CD4-positive, alpha-beta memory T cell (primary cell): ENCODE measurements around the gene TMEM135. TPM values are rescaled to one million over a fixed set of nuclear protein-coding genes. Genes with fewer than 3 reads are reported as not detected.

Experiments
- CTCF ChIA-PET: fragments of 350-600 bp; sonication (Branson Sonifier 250); formaldehyde crosslinking; loops from one replicate; lab custom pipeline; 2021; ENCODE audit warnings: inconsistent platforms; ENCODE audit not compliant: partially characterized antibody; lab: Charles Lee
- POLR2A ChIA-PET: fragments of 350-600 bp; sonication (Branson Sonifier 250); formaldehyde crosslinking; loops from one replicate; lab custom pipeline; 2021; ENCODE audit not compliant: partially characterized antibody; lab: Charles Lee
- DNase-seq, 5 donors: peaks; one replicate each; pipeline versions ENCODE4 v3.0.0 to v3.0.0-alpha.2; 2020 to 2022; ENCODE audit warnings: mixed read lengths in 1 of 5
- H3K27ac ChIP-seq: one replicate; pipeline ENCODE4 v1.7.0; 2013; ENCODE audit warnings: low read depth, low read length
- H3K27me3 ChIP-seq: 2 replicates; pipeline ENCODE4 v1.7.0; 2013; ENCODE audit warnings: mild to moderate bottlenecking, low read length, moderate library complexity; ENCODE audit not compliant: insufficient read depth
- H3K36me3 ChIP-seq: 2 replicates; pipeline ENCODE4 v1.7.0; 2013; ENCODE audit warnings: mild to moderate bottlenecking, low read length, moderate library complexity; ENCODE audit not compliant: insufficient read depth
- H3K4me1 ChIP-seq: 2 replicates; pipeline ENCODE4 v1.7.0; 2013; ENCODE audit warnings: mild to moderate bottlenecking, low read length, moderate library complexity; ENCODE audit not compliant: insufficient read depth
- H3K4me3 ChIP-seq, 2 donors: one replicate each; pipeline ENCODE4 v1.7.0; 2013; ENCODE audit warnings: low read length in 2 of 2, mild to moderate bottlenecking in 1 of 2
- H3K9me3 ChIP-seq, 2 donors: one replicate each; pipeline ENCODE4 v1.7.0; 2013; ENCODE audit warnings: low read length in 2 of 2, control low read depth in 1 of 2; ENCODE audit not compliant: control insufficient read depth in 1 of 2
- H3K27ac Mint-ChIP-seq, 7 donors: one replicate each; pipeline ENCODE4 v1.8.0; 2020 to 2021; ENCODE audit warnings: mixed read lengths in 7 of 7, mild to moderate bottlenecking in 6 of 7, inconsistent platforms in 3 of 7, moderate library complexity in 3 of 7
- H3K27me3 Mint-ChIP-seq, 2 donors: one replicate each; pipeline ENCODE4 v1.8.0; 2020 to 2021; ENCODE audit warnings: mixed read lengths in 2 of 2
- H3K36me3 Mint-ChIP-seq, 2 donors: one replicate each; pipeline ENCODE4 v1.8.0; 2020 to 2021; ENCODE audit warnings: mixed read lengths in 2 of 2, inconsistent platforms in 1 of 2, mild to moderate bottlenecking in 1 of 2
- H3K4me1 Mint-ChIP-seq, 4 donors: one replicate each; pipeline ENCODE4 v1.8.0; 2020 to 2021; ENCODE audit warnings: mixed read lengths in 4 of 4, mild to moderate bottlenecking in 1 of 4
- H3K4me3 Mint-ChIP-seq, 8 donors: one replicate each; pipeline ENCODE4 v1.8.0; 2020 to 2021; ENCODE audit warnings: mixed read lengths in 8 of 8, mild to moderate bottlenecking in 7 of 8, moderate library complexity in 6 of 8, inconsistent platforms in 3 of 8
- H3K9me3 Mint-ChIP-seq, 8 donors: one replicate each; pipeline ENCODE4 v1.8.0; 2020 to 2021; ENCODE audit warnings: mixed read lengths in 8 of 8, mild to moderate bottlenecking in 5 of 8, inconsistent platforms in 3 of 8, moderate library complexity in 1 of 8
- intact Hi-C: fragments of 100-400 bp; cut with micrococcal nuclease; formaldehyde crosslinking; loops from one replicate; pipeline ENCODE4 v1.15.1; 2023
- polyA plus RNA-seq, 2 donors: library from polyadenylated mRNA; unstranded; fragments of 300-500 nt; fragmentation: Illumina TruSeq; gene quantifications; one replicate each; pipeline ENCODE4 v1.2.3, GENCODE V29; 2021
- total RNA-seq, 2 experiments: library from RNA; stranded (reverse); gene quantifications; one replicate each; pipeline ENCODE4 v1.2.3, GENCODE V29; 2021

The TMEM135 gene
- total and polyA plus RNA-seq, 4 experiments from 2014 or later = 6.6 to 12.4 (median 10.2) TPM

GRCh38 chr11:87322568-87322967 lies 284.8 kb downstream of the TMEM135 start:
- H3K4me1 ChIP-seq = no peaks in the 10 kb centered on the region
- Mint-ChIP-seq H3K4me1 (no peaks in the 10 kb centered on the region), H3K27ac (no peak overlapping the region), H3K9me3 (no peaks in the 10 kb centered on the region), H3K27me3 (no peaks in the 10 kb centered on the region), H3K36me3 (peaks cover 51 to 55% of the 10 kb centered on the region in 2 donors), H3K4me3 (no peak overlapping the region)
- no peak overlapping the region for H3K4me3 ChIP-seq
- ChIA-PET POLR2A (no interaction called here), CTCF (no interaction called here)
- intact Hi-C loops = no loop called here
- no peaks in the 10 kb centered on the region for H3K27me3 ChIP-seq
- no peaks in the 10 kb centered on the region for H3K36me3 ChIP-seq
- no peak for DNase-seq
- no peaks in the 10 kb centered on the region for H3K9me3 ChIP-seq
- no peak overlapping the region for H3K27ac ChIP-seq

- H3K9me3 Mint-ChIP-seq = no peaks in the 10 kb centered on the region
- ChIA-PET POLR2A (no interaction called here), CTCF (interaction anchor here (1.1 kb wide), 1 partner anchor 25 kb away, joined by 3 read pairs; no protein-coding TSS in a partner anchor)
- no peak overlapping the region for H3K27ac Mint-ChIP-seq
- Histone ChIP-seq H3K27ac (no peak overlapping the region), H3K4me3 (no peak overlapping the region), H3K9me3 (no peaks in the 10 kb centered on the region), H3K36me3 (no peaks in the 10 kb centered on the region), H3K27me3 (no peaks in the 10 kb centered on the region), H3K4me1 (no peaks in the 10 kb centered on the region)
- H3K4me1 Mint-ChIP-seq = no peaks in the 10 kb centered on the region
- DNase-seq = no peak
- peaks cover 56 to 58% of the 10 kb centered on the region in 2 donors for H3K36me3 Mint-ChIP-seq
- H3K4me3 Mint-ChIP-seq = peak overlapping the region in 1 of 8 donors; percentile 31
- intact Hi-C loops = no loop called here
- no peaks in the 10 kb centered on the region for H3K27me3 Mint-ChIP-seq
Observed at GRCh38 chr11:87323899-87324298, 286.2 kb downstream of the TMEM135 start.

DNA sequence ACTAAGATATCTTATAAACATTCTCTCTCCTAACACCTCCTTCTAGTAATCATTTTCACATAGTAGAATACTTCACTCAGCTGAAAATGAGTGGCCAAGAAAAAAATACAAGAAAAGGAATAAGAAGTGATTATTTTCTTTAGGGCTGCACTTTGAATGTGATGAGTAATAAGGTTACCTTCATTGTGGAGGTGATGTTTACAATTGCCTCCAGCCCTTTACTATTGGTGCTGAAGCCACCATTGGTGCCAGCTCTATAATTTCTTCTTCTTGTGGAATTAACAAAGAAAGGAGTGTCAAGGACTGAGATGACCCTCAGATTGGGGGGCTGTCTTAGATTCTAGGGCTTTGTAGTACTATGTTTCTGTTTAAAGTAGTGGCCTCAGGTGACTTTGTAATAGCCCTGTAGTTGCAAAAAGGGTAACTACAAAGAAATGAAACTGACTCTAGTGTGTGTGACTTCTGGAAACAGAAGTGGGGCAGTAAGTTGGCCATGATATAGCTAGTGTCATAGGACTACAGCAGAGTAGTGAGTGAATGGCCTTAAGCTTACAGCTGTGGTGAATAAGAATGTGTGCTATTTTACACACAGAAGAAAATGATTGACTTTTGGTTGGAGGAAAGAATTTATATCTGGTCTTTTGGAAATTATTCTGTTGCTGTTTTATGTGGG lies 287.2 kb downstream of the TMEM135 start:
- POLR2A ChIA-PET = no interaction called here
- Mint-ChIP-seq H3K27me3 (no peaks in the 10 kb centered on the region), H3K4me1 (no peaks in the 10 kb centered on the region), H3K9me3 (no peaks in the 10 kb centered on the region), H3K36me3 (peaks cover 51 to 60% of the 10 kb centered on the region in 2 donors), H3K4me3 (no peak overlapping the region), H3K27ac (no peak overlapping the region)
- no peak overlapping the region for H3K27ac ChIP-seq
- CTCF ChIA-PET = interaction anchor here (1.1 kb wide), 1 partner anchor 24 kb away, joined by 3 read pairs; no protein-coding TSS in a partner anchor
- intact Hi-C loops = no loop called here
- H3K4me1 ChIP-seq = no peaks in the 10 kb centered on the region
- no peak overlapping the region for H3K4me3 ChIP-seq
- H3K36me3 ChIP-seq = no peaks in the 10 kb centered on the region
- no peaks in the 10 kb centered on the region for H3K9me3 ChIP-seq
- H3K27me3 ChIP-seq = no peaks in the 10 kb centered on the region
- no peak for DNase-seq

DNA sequence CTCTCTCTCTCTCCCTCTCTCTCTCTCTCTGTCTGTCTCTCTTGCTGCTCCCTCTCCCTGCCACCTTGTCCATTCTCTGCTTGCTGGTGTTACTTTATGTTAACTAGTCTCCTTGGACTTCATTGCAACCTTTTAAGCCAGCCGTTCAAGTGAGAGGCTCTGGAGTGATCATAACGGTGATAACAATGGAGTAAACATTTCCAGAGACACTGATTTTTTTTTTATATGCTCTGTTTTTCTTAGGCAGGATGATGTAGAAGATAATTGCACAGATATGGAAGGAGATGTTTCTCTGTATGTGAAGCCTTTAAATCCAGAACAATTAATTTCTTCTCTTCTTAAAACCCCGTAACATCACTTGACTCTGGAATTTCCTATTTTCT lies 287.7 kb downstream of the TMEM135 start:
- Mint-ChIP-seq H3K27ac (no peak overlapping the region), H3K4me3 (no peak overlapping the region), H3K4me1 (no peaks in the 10 kb centered on the region), H3K27me3 (no peaks in the 10 kb centered on the region), H3K36me3 (peaks cover 46 to 60% of the 10 kb centered on the region in 2 donors), H3K9me3 (no peaks in the 10 kb centered on the region)
- intact Hi-C loops = no loop called here
- Histone ChIP-seq H3K27ac (no peak overlapping the region), H3K9me3 (no peaks in the 10 kb centered on the region), H3K4me1 (no peaks in the 10 kb centered on the region), H3K4me3 (no peak overlapping the region), H3K36me3 (no peaks in the 10 kb centered on the region), H3K27me3 (no peaks in the 10 kb centered on the region)
- DNase-seq = no peak
- POLR2A ChIA-PET = no interaction called here
- CTCF ChIA-PET = no interaction called here

- ChIA-PET CTCF (interaction anchor here (0.7 kb wide), 1 partner anchor 11 kb away, joined by 3 read pairs; no protein-coding TSS in a partner anchor), POLR2A (no interaction called here)
- H3K4me3 ChIP-seq = no peak overlapping the region
- intact Hi-C loops = no loop called here
- no peak overlapping the region for H3K4me3 Mint-ChIP-seq
- H3K36me3 Mint-ChIP-seq = peaks cover 40 to 51% of the 10 kb centered on the region in 2 donors
- no peaks in the 10 kb centered on the region for H3K27me3 Mint-ChIP-seq
- H3K27me3 ChIP-seq = no peaks in the 10 kb centered on the region
- no peak overlapping the region for H3K27ac ChIP-seq
- H3K9me3 Mint-ChIP-seq = peaks cover 0 to 4% (median 0%) of the 10 kb centered on the region in 8 donors
- no peaks in the 10 kb centered on the region for H3K4me1 Mint-ChIP-seq
- no peaks in the 10 kb centered on the region for H3K36me3 ChIP-seq
- no peak overlapping the region for H3K27ac Mint-ChIP-seq
- no peaks in the 10 kb centered on the region for H3K4me1 ChIP-seq
- DNase-seq = no peak
- H3K9me3 ChIP-seq = no peaks in the 10 kb centered on the region
Observed at GRCh38 chr11:87326594-87326993, 288.9 kb downstream of the TMEM135 start.

- Mint-ChIP-seq H3K27ac (no peak overlapping the region), H3K4me1 (peaks cover 0 to 1% (median 0%) of the 10 kb centered on the region in 4 donors), H3K9me3 (peaks cover 0 to 8% (median 0%) of the 10 kb centered on the region in 8 donors), H3K36me3 (peaks cover 26 to 44% of the 10 kb centered on the region in 2 donors), H3K27me3 (no peaks in the 10 kb centered on the region), H3K4me3 (no peak overlapping the region)
- no peak overlapping the region for H3K4me3 ChIP-seq
- ChIA-PET POLR2A (no interaction called here), CTCF (interaction anchor here (1.3 kb wide), 1 partner anchor 9 kb away, joined by 3 read pairs; no protein-coding TSS in a partner anchor)
- no peak overlapping the region for H3K27ac ChIP-seq
- intact Hi-C loops = no loop called here
- no peaks in the 10 kb centered on the region for H3K9me3 ChIP-seq
- no peaks in the 10 kb centered on the region for H3K36me3 ChIP-seq
- no peaks in the 10 kb centered on the region for H3K4me1 ChIP-seq
- DNase-seq = no peak
- no peaks in the 10 kb centered on the region for H3K27me3 ChIP-seq
Observed at GRCh38 chr11:87329172-87329571, 291.4 kb downstream of the TMEM135 start.

DNA sequence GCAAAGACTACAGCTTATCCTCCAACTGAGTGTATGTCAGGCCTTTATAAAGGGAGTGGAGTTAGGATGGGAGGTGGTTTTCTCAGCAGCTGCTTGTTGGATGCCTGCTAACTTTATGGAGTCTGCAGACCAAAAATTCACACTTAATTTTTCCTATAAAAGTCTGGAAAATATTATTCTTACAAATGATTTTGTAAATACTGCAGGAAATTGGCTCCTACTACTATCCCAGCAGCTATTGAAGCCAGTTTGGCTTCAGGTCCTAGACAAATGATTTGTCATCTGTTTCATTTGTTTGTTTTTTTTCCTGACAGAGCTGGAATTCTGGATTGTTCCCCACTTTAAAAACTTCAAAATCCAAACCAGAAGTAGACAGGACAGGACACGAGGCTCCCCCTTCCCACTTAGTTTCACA lies 292.5 kb downstream of the TMEM135 start:
- POLR2A ChIA-PET = no interaction called here
- H3K4me3 ChIP-seq = no peak overlapping the region

More for the DNA sequence above, 292.5 kb downstream of the TMEM135 start:
- Histone ChIP-seq H3K4me1 (no peaks in the 10 kb centered on the region), H3K36me3 (no peaks in the 10 kb centered on the region), H3K9me3 (no peaks in the 10 kb centered on the region), H3K27ac (no peak overlapping the region), H3K27me3 (no peaks in the 10 kb centered on the region)
- Mint-ChIP-seq H3K9me3 (peaks cover 0 to 11% (median 2%) of the 10 kb centered on the region in 8 donors), H3K4me3 (no peak overlapping the region), H3K36me3 (peaks cover 22 to 35% of the 10 kb centered on the region in 2 donors), H3K27me3 (no peaks in the 10 kb centered on the region), H3K27ac (peak overlapping the region in 1 of 7 donors; percentile 21), H3K4me1 (peaks cover 0 to 1% (median 0%) of the 10 kb centered on the region in 4 donors)
- intact Hi-C loops = no loop called here
- no peak for DNase-seq
- CTCF ChIA-PET = interaction anchor here (1.3 kb wide), 1 partner anchor 23 kb away, joined by 3 read pairs; no protein-coding TSS in a partner anchor
